K562 (cell line): ENCODE data around the gene ZNF487. TPM values are rescaled to one million over a fixed set of nuclear protein-coding genes. Genes with fewer than 3 reads are reported as not detected.

Source experiments
- BRD9 ChIP-seq: fragments of 450-650 bp; IDR thresholded peaks from 2 replicates; pipeline ENCODE4 v1.6.1; 2018; ENCODE audit warnings: low read depth; ENCODE audit not compliant: partially characterized antibody
- MGA ChIP-seq: fragments of 450-650 bp; IDR thresholded peaks from 2 replicates; pipeline ENCODE4 v1.6.1; 2016; ENCODE audit warnings: mild to moderate bottlenecking, moderate library complexity
- MXI1 ChIP-seq: IDR thresholded peaks from 2 replicates; pipeline ENCODE4 v1.6.1; 2011; ENCODE audit warnings: low read depth, mild to moderate bottlenecking, improper control_type of control experiment, low read length
- ZEB2 ChIP-seq: fragments of 450-650 bp; IDR thresholded peaks from 2 replicates; pipeline ENCODE4 v1.6.1; 2016
- polyA plus RNA-seq, 8 experiments: library from polyadenylated mRNA; depleted of rRNA in 4 of 8; stranded (reverse) in 5 of 8; unstranded in 3 of 8; fragments of >200 nt; fragmentation: Nextera tagmentation in 2 of 8; fragmentation: Illumina TruSeq in 1 of 8; extraction: Ambion mirVana in 2 of 8; extraction: Trizol in 1 of 8; gene quantifications; 2 replicates each; pipeline versions ENCODE4 v1.2.1 to v1.2.3, GENCODE V29; 2011 to 2014; ENCODE audit warnings: inconsistent platforms in 1 of 8, missing spikeins in 1 of 8
- total RNA-seq, 7 experiments: library from RNA; depleted of rRNA in 6 of 7; stranded (reverse); fragments of >200 nt in 6 of 7; fragmentation: Illumina TruSeq in 2 of 7; extraction: Trizol in 2 of 7; gene quantifications; 2 replicates each; pipeline versions ENCODE4 v1.2.1 to v1.2.3, GENCODE V29; 2011 to 2021; ENCODE audit warnings: low replicate concordance in 1 of 7
- TF ChIP-seq, protein P1 (sequence below), 2 experiments: fragments of 450-650 bp; formaldehyde crosslinking in 1 of 2; IDR thresholded peaks; 2 replicates each; pipeline versions ENCODE4 v1.4.0 to v1.6.1; 2014 to 2020; ENCODE audit warnings: mild to moderate bottlenecking in 2 of 2, borderline replicate concordance in 1 of 2, low read depth in 1 of 2

Gene ZNF487
- total and polyA plus RNA-seq, 9 of the 15 experiments (the other 6 are each of a cell fraction or from before 2014, with no cell fraction given) = 1.9 to 6.5 (median 4.2) TPM

DNA sequence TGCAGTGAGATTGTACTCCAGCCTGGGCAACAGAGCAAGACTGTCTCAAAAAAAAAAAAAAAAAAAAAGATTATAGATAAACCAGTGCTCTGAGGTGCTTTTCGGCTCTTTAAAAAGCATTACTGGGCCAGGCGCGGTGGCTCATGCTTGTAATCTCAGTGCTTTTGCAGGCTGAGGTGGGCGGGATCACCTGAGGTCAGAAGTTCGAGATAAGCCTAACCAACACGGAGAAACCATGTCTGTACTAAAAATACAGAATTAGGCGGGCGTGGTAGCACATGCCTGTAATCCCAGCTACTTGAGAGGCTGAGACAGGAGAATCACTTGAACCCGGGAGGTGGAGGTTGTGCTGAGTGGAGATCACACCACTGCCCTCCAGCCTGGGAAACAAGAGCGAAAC, 21.4 kb upstream of the ZNF487 start (continued):
- TF ChIP-seq MGA (peak; percentile 89), ZEB2 (peak; percentile 86), MXI1 (peak; percentile 28; the same call in 1 of the 2 replicates), BRD9 (peak; percentile 80)
- TF ChIP-seq, protein P1, sequence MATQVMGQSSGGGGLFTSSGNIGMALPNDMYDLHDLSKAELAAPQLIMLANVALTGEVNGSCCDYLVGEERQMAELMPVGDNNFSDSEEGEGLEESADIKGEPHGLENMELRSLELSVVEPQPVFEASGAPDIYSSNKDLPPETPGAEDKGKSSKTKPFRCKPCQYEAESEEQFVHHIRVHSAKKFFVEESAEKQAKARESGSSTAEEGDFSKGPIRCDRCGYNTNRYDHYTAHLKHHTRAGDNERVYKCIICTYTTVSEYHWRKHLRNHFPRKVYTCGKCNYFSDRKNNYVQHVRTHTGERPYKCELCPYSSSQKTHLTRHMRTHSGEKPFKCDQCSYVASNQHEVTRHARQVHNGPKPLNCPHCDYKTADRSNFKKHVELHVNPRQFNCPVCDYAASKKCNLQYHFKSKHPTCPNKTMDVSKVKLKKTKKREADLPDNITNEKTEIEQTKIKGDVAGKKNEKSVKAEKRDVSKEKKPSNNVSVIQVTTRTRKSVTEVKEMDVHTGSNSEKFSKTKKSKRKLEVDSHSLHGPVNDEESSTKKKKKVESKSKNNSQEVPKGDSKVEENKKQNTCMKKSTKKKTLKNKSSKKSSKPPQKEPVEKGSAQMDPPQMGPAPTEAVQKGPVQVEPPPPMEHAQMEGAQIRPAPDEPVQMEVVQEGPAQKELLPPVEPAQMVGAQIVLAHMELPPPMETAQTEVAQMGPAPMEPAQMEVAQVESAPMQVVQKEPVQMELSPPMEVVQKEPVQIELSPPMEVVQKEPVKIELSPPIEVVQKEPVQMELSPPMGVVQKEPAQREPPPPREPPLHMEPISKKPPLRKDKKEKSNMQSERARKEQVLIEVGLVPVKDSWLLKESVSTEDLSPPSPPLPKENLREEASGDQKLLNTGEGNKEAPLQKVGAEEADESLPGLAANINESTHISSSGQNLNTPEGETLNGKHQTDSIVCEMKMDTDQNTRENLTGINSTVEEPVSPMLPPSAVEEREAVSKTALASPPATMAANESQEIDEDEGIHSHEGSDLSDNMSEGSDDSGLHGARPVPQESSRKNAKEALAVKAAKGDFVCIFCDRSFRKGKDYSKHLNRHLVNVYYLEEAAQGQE (IDR thresholded peaks at IDR 0.05; ENCODE audit: borderline replicate concordance) = no peak
- TF ChIP-seq, protein P1 (CRISPR knock-in tag; IDR thresholded peaks at IDR 0.05; ENCODE audit: low read depth) = no peak
